Psoas muscle (tissue), 8 donors: Measurements from ENCODE around the gene THBD. TPM values are rescaled to one million over a fixed set of nuclear protein-coding genes. Genes with fewer than 3 reads are reported as not detected.
A peak's percentile ranks its signal among the peaks of the same experiment; 100 is the strongest.

Experiments
- ATAC-seq, 4 donors: fragments of 200-7000 bp; cut with Tn5 transposase; one replicate each; pipeline ENCODE4 v1.9.1; 2020; ENCODE audit warnings: moderate library complexity in 3 of 4, mild to moderate bottlenecking in 2 of 4
- DNase-seq, 2 donors: peaks; one replicate each; pipeline ENCODE4 v3.0.0-alpha.2; 2020
- H3K27ac ChIP-seq: fragments of 200-600 bp; one replicate; pipeline ENCODE4 v1.8.0; 2022
- H3K27me3 ChIP-seq, 3 donors: fragments of 200-600 bp in 1 of 3; one replicate each; pipeline versions ENCODE4 v1.6.1 to v1.8.0; 2013 to 2022; ENCODE audit warnings: low read length in 2 of 3, mild to moderate bottlenecking in 2 of 3, moderate library complexity in 1 of 3; ENCODE audit not compliant: insufficient read depth in 3 of 3
- H3K36me3 ChIP-seq, 2 donors: fragments of 200-600 bp in 1 of 2; one replicate each; pipeline versions ENCODE4 v1.6.1 to v1.8.0; 2013 to 2022; ENCODE audit warnings: low read depth in 1 of 2, mild to moderate bottlenecking in 1 of 2, moderate library complexity in 1 of 2; ENCODE audit not compliant: insufficient read depth in 1 of 2
- H3K4me1 ChIP-seq: fragments of 200-600 bp; one replicate; pipeline ENCODE4 v1.8.0; 2022
- H3K4me3 ChIP-seq: fragments of 200-600 bp; one replicate; pipeline ENCODE4 v1.8.0; 2022; ENCODE audit warnings: mild to moderate bottlenecking
- H3K9me3 ChIP-seq: fragments of 200-600 bp; one replicate; pipeline ENCODE4 v1.8.0; 2022
- WGBS, 3 donors: extraction: QIAGEN DNeasy Blood & Tissue Kit; methylation state at CpG; one replicate each; pipeline versions ENCODE4 v1.1.6 to v1.1.7; 2013; 5-methylcytosine and 5-hydroxymethylcytosine counted together
- intact Hi-C, 2 donors: fragments of 100-400 bp; cut with DNase I; formaldehyde crosslinking; loops; one replicate each; pipeline versions ENCODE4 v1.11.0 to v1.14.2; 2022
- polyA plus RNA-seq, 3 donors: library from polyadenylated mRNA; stranded (reverse); fragments of 200-250 nt; gene quantifications; one replicate each; pipeline ENCODE4 v1.2.3, GENCODE V29; 2013
- total RNA-seq, 4 donors: library from RNA; stranded (reverse); fragmentation: NEBNext Ultra II Directional in 2 of 4; extraction: Animal tissue kit (Norgen Biotek cat#: 25700) in 2 of 4; gene quantifications; one replicate each; pipeline versions ENCODE4 v1.2.1 to v1.2.4, GENCODE V29; 2021 to 2023
- TF ChIP-seq, protein P1 (sequence below): fragments of 200-600 bp; IDR thresholded peaks from one replicate; pipeline ENCODE4 v1.8.0; 2022; ENCODE audit warnings: antibody characterized with exemption
- donor health status: healthy with polysubstance abuse.
- donor health status: DM: no; HTN: no; CAD: no; lungs with moderate emphysema.
- donor health status: Bipolar disorder and iron deficiency.
- donor health status: healthy.
- donor health status: DM: yes; HTN: yes; CAD: no.
- donor health status: DM: no; HTN: no; CAD: no.
- donor health status: DM: no; HTN: no; CAD: no.
- donor health status: DM: yes; HTN: yes; CAD: no.

Gene THBD
- total and polyA plus RNA-seq, 7 donors = 6.5 to 604 (median 50.0) TPM

DNA sequence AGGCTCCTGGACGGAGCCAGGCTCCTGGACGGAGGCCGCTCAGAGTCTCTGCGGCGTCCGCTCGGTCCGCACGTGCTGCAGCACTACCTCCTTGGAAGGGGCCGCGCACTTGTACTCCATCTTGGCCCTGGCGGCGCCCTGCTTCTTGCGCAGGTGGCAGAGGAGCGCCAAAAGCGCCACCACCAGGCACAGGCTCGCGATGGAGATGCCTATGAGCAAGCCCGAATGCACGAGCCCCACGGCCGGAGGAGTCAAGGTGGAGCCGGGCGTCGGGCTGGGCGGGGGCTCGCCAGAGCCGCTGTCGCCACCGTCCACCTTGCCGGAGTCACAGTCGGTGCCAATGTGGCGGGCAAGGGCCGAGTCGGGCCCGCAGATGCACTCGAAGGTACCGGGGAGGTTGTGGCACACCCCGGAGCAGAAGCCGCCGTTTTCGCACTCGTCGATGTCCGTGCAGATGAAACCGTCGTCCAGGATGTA, 1.7 kb downstream of the THBD start:
- intact Hi-C loops = loop anchor here (2.0 to 10.0 kb wide), 8 partner anchors 131 to 357 kb away; partner anchors contain the start of gene NXT1 (in 1 of the 2)

DNA sequence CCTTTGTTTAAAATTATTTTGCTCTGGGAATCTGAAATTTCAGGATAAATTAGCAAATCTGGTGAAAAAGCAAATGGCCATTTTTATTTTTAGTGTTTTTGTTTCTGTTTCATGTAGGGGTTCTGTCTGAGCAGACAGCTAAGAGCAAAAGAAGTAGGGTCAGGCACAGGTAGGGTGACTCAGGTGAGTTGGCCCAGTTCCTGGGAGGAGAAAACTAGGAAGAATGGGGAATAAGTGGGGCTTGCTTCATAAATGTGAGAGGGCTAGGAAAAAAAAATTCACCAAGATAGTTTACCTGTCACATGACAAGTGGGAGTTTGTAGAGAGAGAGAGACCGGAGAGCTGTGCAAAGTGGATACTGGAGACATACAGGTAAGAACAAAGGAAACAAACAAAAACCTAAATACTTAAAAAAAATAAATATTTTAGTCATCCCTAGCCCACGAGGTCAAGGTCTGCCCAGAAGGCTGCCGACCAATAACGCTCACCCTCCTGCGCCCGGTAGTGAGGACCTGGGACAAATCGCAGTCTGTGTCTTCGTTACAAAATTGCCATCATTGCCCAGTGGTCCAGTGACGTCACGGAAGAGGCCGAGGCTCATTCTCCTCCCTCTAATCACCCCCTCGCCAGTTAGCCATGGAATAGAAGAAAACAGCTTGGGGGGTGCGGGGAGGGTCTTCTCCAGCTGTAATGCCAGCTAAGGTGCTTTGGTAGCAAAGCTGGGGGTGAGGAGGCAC, 2.3 kb downstream of the THBD start:
- TF ChIP-seq, protein P1, sequence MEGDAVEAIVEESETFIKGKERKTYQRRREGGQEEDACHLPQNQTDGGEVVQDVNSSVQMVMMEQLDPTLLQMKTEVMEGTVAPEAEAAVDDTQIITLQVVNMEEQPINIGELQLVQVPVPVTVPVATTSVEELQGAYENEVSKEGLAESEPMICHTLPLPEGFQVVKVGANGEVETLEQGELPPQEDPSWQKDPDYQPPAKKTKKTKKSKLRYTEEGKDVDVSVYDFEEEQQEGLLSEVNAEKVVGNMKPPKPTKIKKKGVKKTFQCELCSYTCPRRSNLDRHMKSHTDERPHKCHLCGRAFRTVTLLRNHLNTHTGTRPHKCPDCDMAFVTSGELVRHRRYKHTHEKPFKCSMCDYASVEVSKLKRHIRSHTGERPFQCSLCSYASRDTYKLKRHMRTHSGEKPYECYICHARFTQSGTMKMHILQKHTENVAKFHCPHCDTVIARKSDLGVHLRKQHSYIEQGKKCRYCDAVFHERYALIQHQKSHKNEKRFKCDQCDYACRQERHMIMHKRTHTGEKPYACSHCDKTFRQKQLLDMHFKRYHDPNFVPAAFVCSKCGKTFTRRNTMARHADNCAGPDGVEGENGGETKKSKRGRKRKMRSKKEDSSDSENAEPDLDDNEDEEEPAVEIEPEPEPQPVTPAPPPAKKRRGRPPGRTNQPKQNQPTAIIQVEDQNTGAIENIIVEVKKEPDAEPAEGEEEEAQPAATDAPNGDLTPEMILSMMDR = no peak
- peaks cover 18% of the 10 kb centered on the region for H3K4me1 ChIP-seq
- 45 to 67% (median 53%) methylated on average over 13 of the region's 13 CpGs for WGBS, 3 donors
- H3K36me3 ChIP-seq = no peaks in the 10 kb centered on the region
- no peaks in the 10 kb centered on the region for H3K9me3 ChIP-seq
- intact Hi-C loops = loop anchor here (2.0 to 10.0 kb wide), 7 partner anchors 158 to 356 kb away; partner anchors contain the start of gene NXT1 (in 1 of the 2)
- peak overlapping the region; percentile 75 for H3K4me3 ChIP-seq
- peak overlapping the region; percentile 97 for H3K27ac ChIP-seq
- H3K27me3 ChIP-seq = no peaks in the 10 kb centered on the region
- ATAC-seq (no peak), DNase-seq (no peak)

More for the DNA sequence above, 1.7 kb downstream of the THBD start:
- WGBS, 3 donors = 14 to 30% (median 16%) methylated on average over 42 to 47 of the region's 47 CpGs
- ATAC-seq = peak in 1 of 4 donors; percentile 4
- peaks cover 18% of the 10 kb centered on the region for H3K4me1 ChIP-seq
- H3K36me3 ChIP-seq = no peaks in the 10 kb centered on the region
- H3K4me3 ChIP-seq = peak overlapping the region; percentile 75
- peak overlapping the region; percentile 97 for H3K27ac ChIP-seq
- TF ChIP-seq, protein P1 = no peak
- DNase-seq = peak; percentile 39 to 72
- no peaks in the 10 kb centered on the region for H3K27me3 ChIP-seq
- no peaks in the 10 kb centered on the region for H3K9me3 ChIP-seq

DNA sequence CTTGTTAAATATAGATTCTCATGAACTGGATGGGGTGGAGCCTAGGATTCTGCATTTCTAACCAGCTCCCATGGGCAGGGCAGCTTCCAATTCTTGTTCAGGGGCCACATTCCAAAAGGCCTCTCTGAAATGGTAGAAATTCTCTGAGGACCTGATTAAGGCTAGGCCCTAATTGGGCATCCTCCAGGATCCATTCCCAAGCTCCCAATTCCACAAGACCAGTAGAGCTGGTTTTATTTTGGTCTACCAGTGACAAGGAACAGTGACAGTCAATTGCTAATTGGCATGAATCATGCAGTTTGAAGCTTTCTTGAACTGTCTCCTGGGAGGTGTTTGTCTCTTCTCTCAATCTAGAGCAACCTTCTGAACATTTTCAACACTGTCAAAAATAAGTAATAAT, 3.0 kb downstream of the THBD start:
- DNase-seq (no peak), ATAC-seq (no peak)
- Histone ChIP-seq H3K36me3 (no peaks in the 10 kb centered on the region), H3K4me1 (peaks cover 18% of the 10 kb centered on the region), H3K4me3 (peak overlapping the region; percentile 75), H3K27ac (peak overlapping the region; percentile 36), H3K27me3 (no peaks in the 10 kb centered on the region), H3K9me3 (no peaks in the 10 kb centered on the region)
- intact Hi-C loops = loop anchor here (2.0 to 10.0 kb wide), 7 partner anchors 158 to 356 kb away; partner anchors contain the start of gene NXT1 (in 1 of the 2)
- TF ChIP-seq, protein P1 = no peak

DNA sequence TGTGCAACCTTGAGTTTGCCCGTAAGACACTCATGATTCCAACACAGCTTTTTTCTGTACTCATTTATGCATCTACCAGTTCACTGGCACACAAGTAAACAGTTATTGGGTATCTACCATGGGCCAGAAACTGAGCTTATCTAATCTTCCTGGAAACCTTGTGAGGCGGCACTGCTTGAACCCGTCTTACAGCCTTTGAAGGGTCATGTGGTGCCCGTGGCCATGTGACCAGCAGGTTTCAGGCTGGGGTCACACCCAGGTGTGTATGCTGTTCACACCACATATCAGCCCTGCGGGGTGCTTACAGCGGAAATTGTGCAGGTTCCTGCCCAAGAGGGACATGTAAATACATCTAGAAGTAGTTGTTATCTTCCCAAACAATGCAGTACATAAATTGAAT, 6.1 kb downstream of the THBD start:
- Histone ChIP-seq H3K4me3 (no peak overlapping the region), H3K4me1 (peaks cover 18% of the 10 kb centered on the region), H3K9me3 (no peaks in the 10 kb centered on the region), H3K27me3 (peaks cover 0 to 4% (median 0%) of the 10 kb centered on the region in 3 donors), H3K36me3 (no peaks in the 10 kb centered on the region), H3K27ac (no peak overlapping the region)
- TF ChIP-seq, protein P1 = no peak
- intact Hi-C loops = loop anchor here (10.0 kb wide), 4 partner anchors 161 to 349 kb away; no protein-coding TSS in a partner anchor
- ATAC-seq (peak in 1 of 4 donors; percentile 12), DNase-seq (no peak)
- 82 to 92% (median 87%) methylated on average over 6 of the region's 6 CpGs for WGBS, 3 donors
